Stimulated activated CD8-positive, alpha-beta memory T cell treated with anti-CD3 and anti-CD28 coated beads, Interleukin-4, amount 100 ng/mL, for 4 hours (primary cell): ENCODE measurements around the gene AWAT1.
"Not testable (repeated sequence)": the region's sequence is repeated elsewhere in the genome, so short reads cannot be mapped to it uniquely, and the experiment has no call there.

Experiments
- DNase-seq, 2 donors: peaks; one replicate each; pipeline ENCODE4 v3.0.0-alpha.2; 2020; ENCODE audit warnings: low read depth in 2 of 2, low spot score in 1 of 2

Gene AWAT1

GRCh38 chrX:70234355-70234754, at the start of gene AWAT1:
TSS of gene AWAT1 (plus strand) at chrX:70234655. CDS start at chrX:70234696, 41 bp downstream.
- no peak for DNase-seq

GRCh38 chrX:70190225-70190624, 44.2 kb upstream of the AWAT1 start:
- DNase-seq: no peak

- DNase-seq: peak; percentile 20
Observed at GRCh38 chrX:70196961-70197720, 37.3 kb upstream of the AWAT1 start.

GRCh38 chrX:70201732-70202131, 32.7 kb upstream of the AWAT1 start:
- no peak for DNase-seq

GRCh38 chrX:70208479-70208878, 26.0 kb upstream of the AWAT1 start:
- DNase-seq: no peak

GRCh38 chrX:70209570-70209969, 24.9 kb upstream of the AWAT1 start:
- DNase-seq: not testable (repeated sequence)

GRCh38 chrX:70219938-70220764, 14.3 kb upstream of the AWAT1 start:
- DNase-seq: no peak

GRCh38 chrX:70226048-70226447, 8.4 kb upstream of the AWAT1 start:
- no peak for DNase-seq

GRCh38 chrX:70226687-70227086, 7.8 kb upstream of the AWAT1 start:
- no peak for DNase-seq

GRCh38 chrX:70231666-70232065, 2.8 kb upstream of the AWAT1 start:
- DNase-seq: no peak

- DNase-seq: no peak
Observed at GRCh38 chrX:70240751-70241150, 6.3 kb downstream of the AWAT1 start.

- no peak for DNase-seq
Observed at GRCh38 chrX:70241501-70241900, 7.0 kb downstream of the AWAT1 start.

GRCh38 chrX:70243601-70244000, 9.1 kb downstream of the AWAT1 start:
- not testable (repeated sequence) for DNase-seq

GRCh38 chrX:70244881-70245280, 10.4 kb downstream of the AWAT1 start:
- no peak for DNase-seq

GRCh38 chrX:70247252-70247651, 12.8 kb downstream of the AWAT1 start:
- no peak for DNase-seq

- no peak for DNase-seq
Observed at GRCh38 chrX:70252491-70252890, 18.0 kb downstream of the AWAT1 start.

GRCh38 chrX:70253377-70254062, 19.1 kb downstream of the AWAT1 start:
- DNase-seq: no peak

GRCh38 chrX:70254063-70254400, 19.6 kb downstream of the AWAT1 start:
- no peak for DNase-seq

GRCh38 chrX:70254909-70255308, 20.5 kb downstream of the AWAT1 start:
- DNase-seq: no peak

- DNase-seq: no peak
Observed at GRCh38 chrX:70255452-70255851, 21.0 kb downstream of the AWAT1 start.

- no peak for DNase-seq
Observed at GRCh38 chrX:70257423-70258288, 23.2 kb downstream of the AWAT1 start.
